ENCODE measurements around the gene FRMPD2.
"Not testable (repeated sequence)": the region's sequence is repeated elsewhere in the genome, so short reads cannot be mapped to it uniquely, and the experiment has no call there.

Gene FRMPD2

DNA sequence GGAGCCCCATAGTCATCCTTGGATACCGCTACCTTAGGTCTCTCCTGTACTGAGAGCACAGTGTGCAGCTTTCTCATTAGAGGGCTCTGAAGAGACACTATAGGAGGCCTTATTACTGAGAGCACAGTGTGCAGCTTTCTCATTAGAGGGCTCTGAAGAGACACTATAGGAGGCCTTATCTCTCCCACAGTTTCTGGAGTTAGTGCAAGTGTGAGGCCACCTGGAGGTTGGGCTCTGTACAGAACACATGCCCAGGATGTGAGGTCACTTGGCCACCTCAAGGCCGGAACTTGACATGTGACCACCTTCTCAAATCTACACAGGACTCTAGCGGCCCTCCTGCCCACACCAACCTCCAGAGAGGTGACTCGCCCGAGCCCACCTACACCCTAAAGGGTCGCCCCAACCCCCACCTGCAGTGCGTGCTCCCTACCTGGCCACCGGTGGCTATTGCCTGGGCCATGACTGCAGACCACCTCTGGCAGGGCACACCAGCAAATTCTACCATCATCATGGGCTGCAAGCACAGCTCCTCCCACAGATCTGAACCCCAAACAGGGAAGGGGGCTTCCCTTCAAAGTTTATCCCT is 24.6 kb downstream of the FRMPD2 start:
- no peak for DNase-seq

DNA sequence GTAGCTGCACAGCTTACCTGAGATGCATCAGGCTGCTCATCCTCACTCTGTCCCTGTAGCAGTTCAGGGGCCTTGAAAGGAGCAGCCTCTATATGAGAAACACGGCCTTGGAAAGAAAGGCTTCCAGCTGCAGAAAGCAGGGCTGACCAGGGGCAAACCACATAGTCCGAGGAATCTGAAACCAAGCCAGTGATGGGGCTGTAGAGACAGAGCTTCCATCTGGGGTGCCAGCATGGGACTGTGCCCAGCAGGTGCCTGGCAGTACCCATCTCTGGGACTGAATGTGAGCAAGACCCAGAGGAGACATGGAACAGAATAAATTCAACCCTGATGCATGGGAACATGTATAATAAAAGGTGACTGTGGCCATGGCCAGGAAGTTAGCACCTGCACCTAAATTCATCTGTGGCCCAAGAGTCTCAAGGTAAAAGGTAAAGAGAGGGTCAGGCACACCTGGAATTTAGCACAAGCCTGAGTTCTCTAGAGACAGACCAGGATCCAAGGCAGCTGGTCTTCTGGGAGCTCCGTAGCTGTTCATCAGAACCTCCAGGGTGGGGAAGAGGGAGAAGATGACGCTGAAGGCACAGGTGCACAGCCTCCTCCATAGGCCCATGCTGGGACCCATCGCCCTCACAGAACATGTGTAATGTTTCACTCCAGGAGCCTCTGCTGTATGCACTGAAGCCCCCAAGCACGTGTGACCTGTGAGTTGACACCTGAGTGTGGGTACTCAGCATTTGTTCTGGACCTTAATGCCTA is 25.3 kb downstream of the FRMPD2 start:
- DNase-seq: no peak

DNA sequence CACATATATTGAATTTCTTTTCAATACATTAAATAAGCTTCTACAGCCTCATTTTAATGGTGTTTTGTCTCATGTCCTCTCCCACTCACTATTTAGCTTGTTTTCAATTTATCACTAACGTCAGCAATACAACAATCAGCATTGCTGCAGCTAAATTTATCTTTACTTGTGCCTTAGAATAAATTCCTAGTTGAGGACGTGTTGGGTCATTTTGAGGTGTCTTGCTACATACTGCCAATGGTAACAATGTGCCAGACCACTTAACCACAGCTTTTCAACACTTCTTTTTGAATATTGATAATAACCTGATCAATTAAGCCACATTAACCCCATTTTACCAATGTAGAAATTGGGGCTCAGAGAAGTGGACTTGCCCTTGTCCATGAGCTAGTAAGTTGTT is 26.0 kb downstream of the FRMPD2 start:
- no peak for DNase-seq

DNA sequence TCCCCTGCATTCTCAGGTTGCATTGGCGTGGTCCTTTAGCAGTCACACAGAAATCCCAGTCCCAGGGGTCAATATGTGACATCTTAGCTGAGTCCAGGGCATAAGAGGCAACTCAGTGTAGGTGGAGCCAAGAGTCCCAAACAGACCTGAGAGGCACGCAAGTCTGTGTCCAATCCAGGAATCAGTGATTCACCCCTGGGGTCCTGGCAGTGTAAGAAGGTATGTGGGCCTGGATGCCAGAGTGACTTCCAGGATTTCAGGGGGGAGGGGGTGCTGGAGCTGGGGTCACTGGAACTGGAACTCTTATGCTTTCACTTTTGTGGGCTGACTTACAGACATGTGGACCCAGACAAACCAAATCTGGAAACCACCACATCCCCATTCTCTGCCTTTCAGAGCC is 26.8 kb downstream of the FRMPD2 start:
- DNase-seq: peak; percentile 10

DNA sequence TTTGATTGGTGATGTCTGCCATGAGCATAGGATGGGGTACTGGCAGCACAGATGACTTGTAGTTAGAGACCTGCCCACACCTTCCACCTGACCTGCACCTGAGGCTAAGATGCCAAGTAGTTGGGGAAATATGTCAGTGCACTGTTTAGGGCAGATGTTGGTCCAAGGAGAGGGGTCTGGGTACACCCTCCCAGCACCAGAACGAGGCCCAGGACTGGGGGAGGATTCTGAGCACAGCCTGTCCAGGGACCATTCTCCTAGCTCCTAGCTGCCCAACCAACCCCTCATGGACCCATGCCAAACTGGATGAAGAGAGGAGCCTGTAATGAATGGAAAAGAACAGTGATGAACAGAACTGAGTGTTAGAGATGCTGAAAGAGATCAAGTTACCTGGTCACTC is 28.0 kb downstream of the FRMPD2 start:
- DNase-seq: no peak

DNA sequence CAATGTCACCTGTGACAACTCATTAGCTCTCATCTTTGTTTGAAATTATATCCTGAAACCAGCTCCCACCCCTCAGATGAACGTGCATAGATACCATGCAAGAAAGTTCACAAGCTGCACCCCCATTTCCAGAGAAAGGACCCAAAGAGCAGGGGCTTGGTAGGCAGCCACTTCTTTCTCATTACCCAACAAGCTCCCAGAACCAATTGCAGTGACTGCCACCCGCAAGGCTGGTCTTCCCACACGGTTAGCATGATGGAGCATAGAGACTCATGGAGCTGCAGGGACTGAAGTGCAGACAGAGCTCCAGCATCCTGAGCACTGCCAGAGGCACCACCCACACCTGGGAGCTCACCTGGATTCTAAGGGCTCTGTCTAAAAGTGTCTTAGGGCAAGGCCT is 28.5 kb downstream of the FRMPD2 start:
- no peak for DNase-seq

DNA sequence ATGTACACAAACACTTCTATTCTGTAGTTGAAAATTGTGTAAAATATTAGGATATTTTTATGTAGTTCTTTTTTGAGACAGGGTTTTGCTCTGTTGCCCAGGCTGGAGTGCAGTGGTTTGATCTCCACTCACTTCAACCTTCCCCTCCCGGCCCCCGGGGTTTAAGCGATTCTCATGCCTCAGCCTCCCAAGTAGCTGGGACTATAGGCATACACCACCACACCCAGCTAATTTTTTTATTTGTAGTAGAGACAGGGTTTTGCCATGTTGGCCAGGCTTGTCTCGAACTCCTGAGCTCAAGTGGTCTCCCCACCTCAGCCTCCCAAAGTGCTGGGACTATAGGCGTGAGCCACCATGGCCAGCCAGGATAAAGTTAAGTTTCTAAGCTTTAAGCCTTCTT is 30.6 kb downstream of the FRMPD2 start:
- not testable (repeated sequence) for DNase-seq

DNA sequence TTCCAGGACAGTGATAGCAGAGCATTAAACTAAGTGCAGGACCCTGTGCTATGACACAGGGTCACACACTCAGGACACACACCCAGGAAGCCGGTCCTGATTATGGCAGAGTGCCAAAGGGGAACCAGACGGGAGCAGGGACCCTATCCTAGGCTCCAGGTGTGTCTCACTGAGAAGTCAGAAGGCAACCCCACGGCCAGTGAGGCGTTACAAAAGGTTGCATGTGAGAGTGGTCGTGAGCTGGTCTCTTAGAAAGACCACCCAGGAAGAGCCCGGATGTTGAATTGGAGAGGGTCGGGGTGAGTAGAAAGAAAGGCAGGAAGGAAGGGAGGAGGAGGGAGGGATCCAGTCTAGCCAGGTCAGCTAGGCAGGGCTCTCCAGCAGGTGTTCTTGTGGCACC is 31.0 kb downstream of the FRMPD2 start:
- DNase-seq: no peak

DNA sequence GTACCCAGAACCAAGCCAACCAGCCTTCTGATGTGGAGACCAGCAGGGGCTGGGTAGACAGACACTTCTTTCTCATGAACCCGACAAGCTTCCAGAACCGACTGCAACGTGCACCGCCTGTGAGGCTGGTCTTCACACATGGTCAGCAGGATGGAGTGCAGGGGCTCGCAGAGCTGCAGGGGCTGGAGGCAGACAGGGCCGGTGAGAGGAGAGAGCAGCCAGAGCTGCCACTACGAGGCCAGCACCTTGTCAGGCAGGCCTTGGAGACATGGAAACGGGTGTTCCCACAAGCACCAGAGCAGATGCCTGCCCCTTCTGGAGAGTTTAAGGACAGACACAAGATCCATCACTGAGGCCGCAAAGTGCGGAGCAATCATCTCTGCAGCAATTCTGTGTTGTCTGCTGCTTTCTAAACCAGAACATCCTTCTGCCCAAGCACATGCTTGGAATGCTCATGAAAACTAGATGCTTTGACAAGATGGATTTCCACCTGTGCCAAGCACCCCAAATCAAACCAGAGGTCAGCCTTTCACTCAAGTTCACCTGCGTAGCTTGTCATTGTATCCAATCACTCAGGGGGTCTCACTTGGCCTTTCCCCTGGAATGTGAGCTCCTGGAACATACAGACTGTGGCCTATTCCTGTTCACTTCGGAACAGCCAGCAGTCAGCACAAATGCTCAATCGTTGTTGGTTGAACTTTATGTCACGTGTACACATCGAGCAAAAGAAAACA is 32.2 kb downstream of the FRMPD2 start:
- DNase-seq: no peak

DNA sequence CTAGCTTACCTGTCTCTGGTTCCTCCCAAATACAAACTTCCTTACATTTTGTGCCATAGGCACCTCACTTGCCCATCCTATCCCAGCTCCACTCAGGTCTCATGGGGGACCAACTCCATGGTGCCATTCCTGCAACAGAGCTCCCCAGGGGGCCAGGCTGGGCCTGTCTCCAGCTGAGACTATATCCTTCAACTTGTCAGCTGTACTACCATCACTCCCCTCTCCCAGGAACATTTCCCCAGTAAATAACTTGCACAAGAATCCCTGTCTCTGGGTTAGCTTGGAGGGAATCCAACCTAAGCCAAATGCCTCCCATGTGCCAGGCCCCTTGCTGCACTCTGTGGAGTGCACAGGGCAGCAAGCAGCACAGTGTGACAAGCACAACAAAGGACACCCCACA is 33.2 kb downstream of the FRMPD2 start:
- DNase-seq: no peak

DNA sequence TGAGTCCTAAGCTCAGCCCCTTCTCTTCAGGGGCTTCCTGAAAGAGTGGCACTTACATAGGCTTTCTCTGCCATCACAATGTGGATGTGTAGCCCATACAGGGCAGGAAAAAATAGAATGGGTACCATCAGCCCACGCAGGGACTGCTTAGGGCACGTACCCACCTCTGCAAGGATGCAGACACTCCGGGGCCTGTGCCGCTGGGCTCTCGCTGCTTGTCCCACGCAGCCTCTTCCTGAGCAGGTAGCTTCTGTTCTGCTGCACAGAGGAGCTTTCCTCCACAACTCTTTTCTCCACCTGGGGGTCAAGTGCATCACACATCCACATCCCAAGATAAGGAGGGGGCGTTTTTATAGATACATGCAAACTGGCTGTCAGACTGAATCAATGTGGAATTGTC is 34.3 kb downstream of the FRMPD2 start:
- no peak for DNase-seq

DNA sequence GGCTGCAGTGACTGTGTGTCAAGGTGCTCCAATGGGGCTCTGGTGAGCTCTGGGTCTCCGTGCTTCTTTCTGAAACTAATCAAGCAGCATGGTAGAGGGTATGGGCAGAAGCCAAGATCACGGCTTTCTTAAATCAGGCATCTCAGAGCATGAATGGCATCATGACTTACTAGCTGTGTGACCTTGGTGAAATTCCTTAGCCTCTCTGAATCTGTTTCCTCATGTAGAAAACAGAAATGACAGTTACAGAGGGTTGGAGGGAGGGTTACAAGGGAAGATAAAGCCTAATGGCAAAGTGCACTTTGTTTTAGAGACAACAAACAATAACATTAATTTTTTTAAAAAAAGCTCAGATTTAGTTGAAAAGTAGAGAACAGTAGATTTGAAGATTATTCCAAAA is 34.9 kb downstream of the FRMPD2 start:
- DNase-seq: no peak

DNA sequence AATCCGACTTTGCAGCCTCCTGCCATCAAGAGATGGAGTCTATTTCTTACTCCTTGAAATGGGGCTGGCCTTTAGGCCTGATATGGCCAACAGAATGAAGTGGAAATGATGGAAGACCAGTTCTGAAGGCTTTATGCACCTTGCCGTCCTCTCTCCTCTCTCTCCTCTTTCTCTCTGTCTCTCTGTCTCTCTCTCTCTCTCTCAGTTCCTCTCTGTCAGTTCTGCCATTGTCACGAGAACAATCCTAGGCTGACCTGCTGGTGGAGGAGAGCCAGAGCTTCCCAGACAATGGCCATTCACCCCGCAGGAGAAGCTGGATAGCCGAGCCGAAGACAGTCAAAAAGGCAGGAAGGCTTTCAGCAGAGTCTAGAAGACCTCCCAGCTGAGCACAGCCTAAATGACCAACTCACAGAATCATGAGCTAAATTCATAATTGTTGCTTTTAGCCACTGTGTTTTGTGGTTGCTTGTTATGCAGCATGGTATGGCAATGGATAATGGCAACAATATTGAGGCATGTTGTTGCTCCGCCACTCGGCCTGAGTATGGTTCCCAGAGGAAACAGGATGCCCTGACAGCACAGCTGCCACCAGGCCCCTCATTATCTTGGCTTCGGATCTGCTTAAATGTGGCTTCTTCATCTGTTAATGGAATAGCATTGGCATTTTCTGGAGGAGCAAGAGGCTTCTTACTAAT is 35.5 kb downstream of the FRMPD2 start:
- DNase-seq: no peak

DNA sequence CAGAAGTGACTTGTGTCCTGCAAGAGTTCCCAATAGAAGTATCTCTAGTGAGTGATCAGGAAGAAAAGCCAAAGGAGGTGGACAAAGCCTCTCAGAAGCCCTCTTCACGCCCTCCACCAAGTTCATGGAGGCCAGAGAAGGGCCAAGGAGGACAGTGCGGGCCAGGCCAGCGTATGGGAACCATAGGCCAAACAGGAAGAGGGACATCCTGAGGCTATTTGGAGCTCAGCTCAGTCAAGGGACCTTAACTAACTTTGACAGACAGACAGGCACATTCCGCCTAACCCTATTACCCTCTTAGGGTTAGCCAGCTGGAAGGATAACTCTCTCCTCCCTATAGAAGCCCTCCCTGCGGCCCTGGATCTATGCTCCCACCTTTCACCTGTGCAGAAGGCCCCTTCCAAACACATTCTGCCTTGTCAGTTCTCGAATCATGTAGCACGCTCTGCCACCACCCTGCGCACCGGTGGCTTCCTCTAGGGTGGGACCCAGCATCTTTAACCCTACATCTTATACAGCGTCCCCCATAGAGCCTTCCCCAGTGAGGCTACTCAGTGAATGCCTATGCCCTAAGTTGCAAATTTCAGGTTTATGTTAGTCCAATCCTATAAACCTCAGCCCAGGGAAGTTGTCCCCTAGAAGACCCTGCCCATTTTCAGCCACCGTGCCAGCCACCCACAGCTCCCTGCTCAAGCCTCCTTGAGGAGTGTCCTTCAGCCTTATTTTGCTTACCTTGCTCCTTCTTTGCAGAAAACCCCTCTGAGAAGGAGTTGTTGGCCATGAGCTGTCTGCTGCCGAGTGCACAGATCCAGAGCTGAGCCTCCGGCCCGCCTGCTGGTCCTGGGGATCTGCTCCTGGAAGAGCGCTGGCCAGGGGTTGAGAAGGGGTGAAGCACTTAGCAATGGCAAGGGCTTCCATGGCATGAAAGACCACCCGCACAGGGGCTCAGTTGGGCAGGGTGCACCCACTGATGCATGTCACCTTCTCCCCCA is 36.9 kb downstream of the FRMPD2 start:
- no peak for DNase-seq

DNA sequence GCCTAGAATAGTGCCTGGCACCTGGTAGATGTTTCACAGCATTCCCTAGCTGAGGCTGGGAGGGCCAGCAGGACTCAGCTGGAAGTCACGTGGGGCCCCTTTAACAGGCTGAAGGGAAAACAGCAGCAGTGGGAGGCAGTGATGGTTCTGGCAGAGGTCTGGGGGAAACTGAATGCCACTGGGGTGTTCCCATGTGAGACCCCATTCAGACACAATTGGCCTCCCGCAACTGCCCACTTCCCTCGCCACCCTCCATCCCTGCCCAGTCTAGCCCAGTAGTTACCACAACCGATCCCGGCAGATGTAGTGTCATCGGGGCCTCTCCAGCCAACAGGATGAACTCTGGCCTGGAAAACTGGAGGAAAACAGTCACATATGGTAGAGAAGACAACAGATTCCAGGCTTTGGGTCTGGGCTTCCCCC is 38.3 kb downstream of the FRMPD2 start:
- DNase-seq: no peak

DNA sequence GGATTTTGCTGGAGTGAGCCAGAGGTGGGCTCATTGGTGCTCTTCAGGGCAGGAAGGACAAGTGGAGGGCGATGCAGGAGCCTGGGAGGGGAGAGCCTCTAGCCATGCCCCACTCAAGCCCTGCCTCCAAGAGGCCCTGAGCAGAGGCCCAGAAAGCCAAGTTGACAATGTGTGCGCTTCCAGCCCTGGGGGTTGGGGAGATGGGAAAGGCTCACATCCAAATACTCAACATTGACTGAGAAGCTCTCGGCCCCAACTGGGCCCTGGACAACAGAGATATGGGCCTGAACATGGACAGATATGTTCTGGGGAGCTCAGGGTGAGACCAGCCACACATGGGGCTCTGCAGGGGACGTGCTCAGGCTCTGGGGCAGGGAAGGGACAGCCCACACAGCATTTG is 39.0 kb downstream of the FRMPD2 start:
- no peak for DNase-seq

DNA sequence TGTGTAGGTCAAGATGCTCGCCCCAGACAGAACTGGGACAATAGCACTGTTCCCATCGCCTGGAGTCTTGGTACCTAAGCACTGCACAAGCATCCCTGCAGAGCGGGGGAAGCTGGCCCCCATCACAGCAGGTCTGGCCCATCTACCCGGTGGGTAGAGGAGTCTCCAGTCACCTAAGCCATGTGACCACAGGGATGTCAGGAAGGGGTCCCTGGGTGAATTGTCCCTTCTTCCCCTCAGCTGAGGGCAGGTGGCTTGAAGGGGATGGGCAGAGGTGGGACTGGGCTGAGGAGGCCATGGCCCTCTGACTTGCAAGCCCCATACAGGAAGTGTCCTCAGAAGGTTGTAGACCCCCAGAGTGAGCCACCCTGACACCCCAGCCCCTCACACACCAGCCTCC is 39.7 kb downstream of the FRMPD2 start:
- DNase-seq: no peak

DNA sequence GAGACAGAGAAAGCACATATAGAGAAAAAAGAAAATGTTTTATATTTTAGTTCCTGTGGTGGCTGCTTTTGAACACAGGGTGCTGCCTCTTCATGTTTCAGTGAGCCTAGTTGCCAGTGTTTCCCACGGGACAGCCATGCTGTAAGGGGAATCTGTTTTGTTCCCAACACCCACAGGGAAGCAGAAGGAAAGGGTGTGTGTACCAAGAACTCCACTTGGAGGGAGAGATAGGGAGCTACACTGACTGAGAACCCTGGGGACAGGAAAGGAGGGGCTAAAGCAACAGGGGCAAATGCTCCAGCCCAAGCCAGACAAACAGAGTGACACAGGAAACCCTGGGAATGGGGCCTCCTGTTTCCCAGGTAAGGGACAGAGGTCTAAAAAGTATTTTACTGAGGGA is 40.2 kb downstream of the FRMPD2 start:
- DNase-seq: no peak

DNA sequence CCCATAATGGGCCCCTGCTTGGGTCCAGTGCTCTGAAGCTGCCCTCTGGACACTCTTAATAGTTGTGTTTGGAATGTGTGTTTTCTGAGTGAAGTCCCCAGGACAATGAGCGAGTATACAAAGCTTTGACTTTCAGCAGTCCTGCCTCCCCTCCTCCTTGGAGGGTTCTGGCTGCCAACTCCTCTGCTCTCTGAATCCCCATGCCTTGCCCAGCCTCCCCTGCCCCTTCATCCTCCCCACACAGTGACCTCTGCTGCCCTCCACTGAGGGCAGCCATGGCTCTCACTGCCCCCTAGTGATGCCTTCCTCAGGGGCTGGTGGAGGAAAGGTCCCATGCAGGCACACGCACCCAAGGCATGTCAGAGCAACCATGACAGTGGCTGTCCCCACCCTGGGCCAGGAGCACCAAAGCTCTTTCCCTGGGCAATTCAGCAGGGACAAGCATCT is 40.9 kb downstream of the FRMPD2 start:
- DNase-seq: no peak

DNA sequence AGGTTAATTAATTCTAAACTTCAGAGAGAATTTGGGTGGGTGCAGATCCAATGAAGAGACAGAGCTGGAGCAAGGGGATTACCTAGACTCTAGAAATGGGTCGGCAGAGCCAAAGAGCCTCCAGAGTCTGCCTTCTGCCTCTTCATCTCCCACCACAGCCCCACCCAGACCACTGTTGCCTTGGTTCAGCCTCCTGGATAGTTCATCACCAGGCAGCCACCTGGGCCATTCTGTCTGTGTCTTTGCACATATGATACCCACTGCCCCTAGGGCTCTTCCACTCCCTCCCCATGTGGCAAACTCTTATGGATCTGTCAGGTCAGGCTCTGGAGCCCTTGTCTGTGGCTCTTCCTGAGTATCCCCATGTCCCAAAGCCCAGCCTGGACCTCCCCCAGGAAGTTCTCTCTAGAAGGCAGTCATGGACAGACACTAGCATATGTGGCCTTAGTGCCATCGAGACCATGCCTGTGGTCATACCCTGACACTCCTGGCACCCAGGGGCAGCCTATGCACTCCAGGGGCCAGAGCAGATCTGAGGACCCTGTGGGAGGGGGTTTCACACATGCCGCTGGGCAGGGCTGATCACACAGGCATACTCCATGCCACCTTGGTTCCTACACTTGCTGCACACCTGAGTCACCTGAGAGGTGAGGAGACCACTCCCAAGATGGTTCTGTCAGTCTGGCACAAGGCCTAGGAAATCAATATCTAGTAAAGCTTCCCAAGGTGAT is 41.6 kb downstream of the FRMPD2 start:
- no peak for DNase-seq

DNA sequence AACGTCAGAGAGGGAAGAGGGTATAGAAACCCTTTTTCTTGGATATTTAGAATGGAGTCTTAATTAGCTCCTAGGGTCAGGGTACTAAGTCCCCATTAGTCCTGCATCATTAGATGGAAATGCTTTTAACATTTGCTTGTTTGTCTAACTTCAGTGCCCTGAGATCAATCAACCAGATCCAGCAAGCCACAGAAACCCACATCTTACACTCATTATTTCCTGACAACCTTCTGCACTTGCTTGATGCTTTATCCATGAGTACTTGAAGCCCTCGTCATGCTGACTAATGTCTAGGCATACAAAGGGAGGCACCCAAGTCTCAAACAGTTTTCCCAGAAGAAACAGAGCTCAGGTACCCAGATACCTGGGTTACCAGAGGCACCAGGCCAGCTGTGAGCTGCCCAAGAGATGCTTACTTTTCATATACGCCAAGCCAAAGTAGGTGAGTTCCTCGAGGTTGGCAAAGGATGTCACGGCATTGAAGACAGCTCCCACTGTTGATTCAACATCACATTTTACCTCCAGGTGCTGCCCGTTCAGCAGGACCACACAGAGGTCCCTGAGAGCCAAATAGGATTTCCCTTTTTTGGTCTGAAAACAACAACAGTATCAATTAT is 42.7 kb downstream of the FRMPD2 start:
- no peak for DNase-seq
